GM21619 (cell line): ENCODE measurements around the gene HPSE2.
"Not testable (repeated sequence)": the region's sequence is repeated elsewhere in the genome, so short reads cannot be mapped to it uniquely, and the experiment has no call there.

ENCODE experiments used
- ATAC-seq: cut with Tn5 transposase; IDR thresholded peaks from one replicate; pipeline ENCODE4 v1.9.1; 2021; ENCODE audit not compliant: unreplicated experiment

HPSE2 gene

DNA sequence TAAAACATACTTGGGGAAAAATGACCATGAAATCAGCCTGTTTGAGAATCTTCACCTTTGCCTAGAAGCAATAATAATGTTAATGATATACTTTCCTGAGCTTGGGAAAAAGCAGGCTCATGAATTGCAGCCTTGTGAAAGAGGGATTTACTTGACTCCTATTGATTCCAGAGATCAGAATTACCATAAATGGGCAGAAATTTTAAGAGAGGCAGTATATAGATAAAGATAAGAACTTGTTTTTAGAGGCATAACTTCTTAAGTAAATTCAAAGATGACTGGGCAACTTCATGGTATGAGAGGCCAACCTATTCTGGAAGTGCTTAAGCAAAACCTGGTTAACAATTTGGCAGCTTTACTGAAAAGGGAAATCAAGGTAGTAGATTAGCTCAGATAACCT is 225.4 kb downstream of the HPSE2 start:
- no peak for ATAC-seq

GRCh38 chr10:99008054-99008453 is 227.6 kb downstream of the HPSE2 start:
- no peak for ATAC-seq

DNA sequence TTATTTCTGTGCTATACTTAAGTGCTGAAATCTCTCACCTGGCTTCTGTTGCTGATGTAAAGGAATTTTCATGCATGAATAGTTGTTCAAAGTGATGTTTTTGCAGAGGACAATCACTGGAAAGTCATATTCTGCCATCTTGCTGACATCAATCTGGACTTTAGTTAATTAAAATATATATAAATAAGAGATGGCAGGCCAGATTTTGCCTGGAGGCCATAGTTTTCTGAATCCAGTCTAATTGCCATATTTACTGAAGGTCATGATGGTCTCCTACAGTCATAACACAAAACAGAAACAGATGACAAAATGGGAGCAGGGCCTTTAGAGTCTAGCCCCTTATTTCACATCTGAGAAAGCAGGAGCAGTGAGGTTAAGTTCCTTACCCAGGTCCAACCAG is 228.2 kb downstream of the HPSE2 start:
- no peak for ATAC-seq

DNA sequence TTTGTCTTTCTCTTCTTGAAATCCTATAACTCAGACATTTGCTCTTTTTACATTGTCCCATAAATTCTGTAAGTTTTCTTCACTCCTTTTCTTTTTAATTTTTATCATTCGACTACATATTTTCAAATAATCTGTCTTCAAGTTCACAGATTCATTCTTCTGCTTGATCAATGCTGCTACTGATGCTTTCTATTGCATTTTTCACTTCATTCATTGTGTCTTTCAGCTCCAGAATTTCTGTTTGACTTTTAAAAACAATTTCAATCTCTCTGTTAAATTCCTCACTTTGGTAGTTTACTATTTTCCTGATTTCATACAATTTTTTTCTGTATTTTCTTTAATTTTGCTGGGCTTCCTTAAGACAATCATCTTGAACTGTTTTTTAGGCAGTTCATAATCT is 230.4 kb downstream of the HPSE2 start:
- no peak for ATAC-seq

DNA sequence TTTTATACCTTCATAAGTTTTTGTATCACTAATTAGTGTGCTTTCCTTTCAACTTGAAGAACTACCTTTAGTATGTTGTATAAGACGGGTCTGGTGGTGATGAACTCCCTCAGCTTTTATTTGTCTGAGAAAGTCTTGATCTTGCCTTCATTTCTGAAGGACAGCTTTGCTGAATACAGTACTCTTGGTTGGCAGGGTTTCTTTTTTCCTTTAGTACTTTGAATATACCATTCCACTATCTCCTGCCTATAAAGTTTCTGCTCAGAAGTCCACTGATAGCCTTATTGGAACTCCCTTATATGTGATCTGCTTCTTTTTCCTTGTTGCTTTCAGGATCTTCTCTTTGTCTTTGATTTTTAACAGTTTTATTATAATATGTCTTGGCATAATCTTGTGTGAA is 230.9 kb downstream of the HPSE2 start:
- no peak for ATAC-seq

GRCh38 chr10:99002392-99002791 is 233.3 kb downstream of the HPSE2 start:
- ATAC-seq, result no peak

- no peak for ATAC-seq
Measured at GRCh38 chr10:98997596-98997995, 238.1 kb downstream of the HPSE2 start.

GRCh38 chr10:98994030-98994429 is 241.6 kb downstream of the HPSE2 start:
- peak; percentile 51 for ATAC-seq

GRCh38 chr10:98983751-98984150 is 251.9 kb downstream of the HPSE2 start:
- ATAC-seq, result not testable (repeated sequence)

DNA sequence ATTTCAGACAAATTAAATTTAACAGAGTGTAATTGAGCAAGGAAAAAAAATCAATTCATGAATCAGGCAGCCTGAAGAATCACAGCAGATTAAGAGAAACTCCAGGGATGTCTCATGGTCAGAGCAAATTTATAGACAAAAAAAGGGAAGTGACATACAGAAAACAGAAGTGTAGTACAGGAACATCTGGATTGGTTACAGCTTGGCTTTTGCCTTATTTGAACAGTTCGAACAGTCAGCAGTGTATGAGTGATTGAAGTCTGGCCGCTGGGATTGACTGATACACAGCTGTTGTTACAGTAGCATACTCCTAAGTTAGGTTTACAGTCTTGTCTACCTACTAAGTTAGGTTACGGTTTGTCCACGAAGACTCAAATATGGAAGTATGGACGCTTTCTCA is 255.3 kb downstream of the HPSE2 start:
- ATAC-seq, result no peak

DNA sequence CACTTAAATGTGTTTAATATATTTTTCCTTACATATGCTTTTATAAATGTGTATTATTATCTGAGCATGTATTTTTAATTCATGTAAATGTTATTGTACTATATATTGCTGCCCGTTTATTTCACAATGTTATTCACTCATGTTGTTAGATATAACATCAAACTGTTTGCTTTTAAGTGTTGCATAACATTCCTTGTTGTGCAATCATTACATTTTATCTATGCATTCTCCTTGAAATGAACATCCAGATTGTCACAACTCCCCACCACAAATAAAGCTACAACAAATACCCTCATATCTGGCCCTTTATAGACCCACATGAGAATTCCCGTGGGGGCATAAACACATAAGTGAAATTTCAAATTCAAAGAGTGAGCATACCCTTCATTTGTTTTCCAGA is 264.2 kb downstream of the HPSE2 start:
- ATAC-seq, result no peak

DNA sequence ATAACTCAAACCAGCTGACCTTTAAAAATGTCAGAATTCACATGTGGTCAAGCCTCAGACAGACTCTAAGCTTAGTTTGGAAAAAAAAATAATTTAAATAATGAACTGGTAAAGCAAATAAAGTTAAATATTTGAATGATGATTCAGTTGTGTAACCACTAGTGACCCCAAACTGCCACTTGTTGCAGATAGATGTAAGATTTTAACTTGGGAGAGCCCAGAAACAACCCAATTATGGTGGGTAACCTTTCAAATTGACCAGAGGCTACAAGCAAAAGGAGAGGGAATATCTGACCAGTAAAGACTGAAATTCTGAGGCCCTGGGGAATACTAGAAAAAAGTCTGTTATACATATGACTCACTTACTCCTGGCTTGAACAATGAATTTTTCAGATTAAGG is 268.1 kb downstream of the HPSE2 start:
- no peak for ATAC-seq

GRCh38 chr10:98963608-98964007 is 272.0 kb downstream of the HPSE2 start:
- no peak for ATAC-seq

- no peak for ATAC-seq
Measured at GRCh38 chr10:98959379-98959778, 276.3 kb downstream of the HPSE2 start.

GRCh38 chr10:98957801-98958200 is 277.9 kb downstream of the HPSE2 start:
- no peak for ATAC-seq

GRCh38 chr10:98956576-98957260 is 278.9 kb downstream of the HPSE2 start:
- no peak for ATAC-seq

DNA sequence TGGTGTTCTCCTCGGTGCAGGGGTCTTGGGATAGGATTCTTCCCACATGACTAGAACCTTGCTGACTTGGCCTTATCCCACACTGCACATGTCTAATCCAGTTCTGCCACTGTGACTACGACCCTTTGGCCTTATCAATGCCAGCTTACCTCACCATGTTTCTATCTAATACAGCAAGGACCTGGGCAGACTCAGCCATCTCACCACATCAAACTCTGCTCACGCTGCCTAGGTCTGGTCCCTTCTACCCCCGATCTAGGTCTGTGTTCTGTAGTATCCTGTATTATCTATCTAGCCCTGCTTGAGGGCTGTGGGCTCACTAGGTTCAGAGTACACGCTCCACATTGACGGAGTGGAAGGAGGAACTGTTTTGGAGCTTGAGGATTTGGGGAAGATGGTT is 282.4 kb downstream of the HPSE2 start:
- no peak for ATAC-seq

GRCh38 chr10:98951269-98952000 is 284.2 kb downstream of the HPSE2 start:
- no peak for ATAC-seq

GRCh38 chr10:98950106-98950505 is 285.5 kb downstream of the HPSE2 start:
- no peak for ATAC-seq

GRCh38 chr10:98949306-98949705 is 286.3 kb downstream of the HPSE2 start:
- no peak for ATAC-seq

DNA sequence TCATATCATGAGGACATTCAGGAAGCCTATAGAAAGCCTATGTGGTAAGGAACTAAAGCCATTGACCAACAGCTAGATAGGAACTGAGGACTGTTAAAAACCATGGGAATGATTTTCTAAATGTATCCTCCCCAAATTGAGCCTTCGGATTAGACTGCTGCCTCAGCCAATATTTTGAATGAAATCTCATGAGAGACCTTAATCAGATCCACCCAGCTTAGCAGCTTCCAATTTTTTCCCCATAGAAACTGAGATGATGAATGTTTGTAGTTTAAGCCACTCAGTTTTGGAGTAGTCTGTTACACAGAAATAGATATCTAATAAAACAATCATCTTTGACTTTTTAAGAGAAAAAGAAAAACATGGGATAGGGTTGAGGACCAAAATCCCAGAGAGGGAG is 292.0 kb downstream of the HPSE2 start:
- ATAC-seq, result no peak

DNA sequence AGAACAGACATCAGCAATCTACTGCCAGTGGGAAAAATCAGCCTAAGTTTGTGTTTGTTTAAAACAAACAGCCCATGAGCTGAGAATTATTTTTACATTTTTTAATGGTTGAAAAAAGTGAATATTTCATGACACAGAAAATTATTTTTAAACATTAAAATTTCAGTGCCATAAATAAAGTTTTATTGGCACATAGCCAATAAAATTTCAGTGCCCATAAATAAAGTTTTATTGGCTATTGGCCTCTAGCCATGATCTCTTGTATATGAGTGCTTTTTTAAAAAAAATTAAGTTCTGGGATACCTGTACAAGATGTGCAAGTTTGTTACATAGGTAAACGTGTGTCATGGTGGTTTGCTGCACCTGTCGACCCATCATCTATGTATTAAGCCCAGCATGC is 305.9 kb downstream of the HPSE2 start:
- ATAC-seq, result no peak

DNA sequence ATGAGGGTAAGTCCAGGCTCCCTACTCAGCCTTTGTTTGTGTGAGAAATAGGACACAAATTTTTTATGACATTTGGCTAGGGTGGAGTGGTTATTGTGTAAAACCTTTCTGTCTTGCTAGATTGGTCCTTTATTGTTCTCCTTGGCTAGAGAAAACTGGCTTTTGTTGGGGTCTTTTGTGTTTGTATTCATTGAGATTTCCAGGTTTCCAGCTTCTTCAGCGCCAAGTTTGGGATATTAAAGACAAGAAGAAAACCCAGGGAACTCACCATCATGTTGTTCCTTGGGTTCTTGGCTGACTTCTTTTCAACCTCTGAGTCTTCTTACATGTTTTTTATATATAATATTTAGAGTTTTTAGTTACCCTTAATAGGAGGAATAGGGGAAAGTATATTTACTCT is 310.0 kb downstream of the HPSE2 start:
- ATAC-seq, result no peak
